EH (cell line): ENCODE data around the gene PIK3R5.
"Not testable (repeated sequence)": the region's sequence is repeated elsewhere in the genome, so short reads cannot be mapped to it uniquely, and the experiment has no call there.

Experiments used
- DNase-seq: peaks from one replicate; pipeline ENCODE4 v3.0.0-alpha.2; 2015; ENCODE audit warnings: low read depth

PIK3R5 gene

DNA sequence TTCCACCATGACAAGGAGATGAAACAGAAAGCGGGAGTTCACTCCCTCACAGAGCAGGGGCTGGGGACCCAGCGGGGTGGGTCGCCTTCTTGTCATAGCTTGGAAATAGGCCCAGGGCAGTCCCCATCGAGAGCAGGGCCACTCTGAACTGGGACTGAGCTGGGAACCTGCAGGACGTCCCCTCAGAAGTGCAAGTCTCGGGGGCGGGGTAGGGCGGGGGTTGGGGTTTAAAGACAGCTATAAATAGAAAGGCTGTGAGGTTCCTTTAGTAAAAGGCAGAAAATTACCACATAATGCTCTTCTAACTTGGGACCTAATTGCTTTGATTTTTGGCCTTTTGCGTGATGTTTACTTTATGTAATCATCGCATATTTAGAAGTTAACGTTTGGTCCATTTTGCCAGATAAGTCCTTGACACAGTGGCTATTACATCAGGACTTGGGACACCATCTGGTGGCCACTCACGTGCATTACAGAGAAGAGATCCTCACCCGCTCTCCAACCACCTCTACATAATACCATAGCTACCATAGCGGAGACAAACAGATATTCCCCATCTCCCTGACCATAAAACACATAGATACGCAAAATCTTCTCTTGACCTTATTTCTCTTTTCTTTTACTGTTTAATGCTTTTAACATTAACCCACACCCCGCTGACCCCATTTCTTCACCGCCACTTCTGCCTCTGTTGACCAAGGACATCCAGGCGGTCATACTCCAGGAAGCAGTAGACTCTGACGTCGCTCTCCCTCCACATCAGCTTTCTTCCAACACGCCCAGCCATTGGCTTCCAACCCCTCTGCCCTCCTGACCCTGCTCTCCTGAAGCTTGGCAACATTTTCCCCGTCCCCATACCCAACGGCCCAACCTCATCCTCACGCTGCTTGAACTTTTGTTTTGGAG, 70.6 kb downstream of the PIK3R5 start:
- DNase-seq: peak; percentile 76

DNA sequence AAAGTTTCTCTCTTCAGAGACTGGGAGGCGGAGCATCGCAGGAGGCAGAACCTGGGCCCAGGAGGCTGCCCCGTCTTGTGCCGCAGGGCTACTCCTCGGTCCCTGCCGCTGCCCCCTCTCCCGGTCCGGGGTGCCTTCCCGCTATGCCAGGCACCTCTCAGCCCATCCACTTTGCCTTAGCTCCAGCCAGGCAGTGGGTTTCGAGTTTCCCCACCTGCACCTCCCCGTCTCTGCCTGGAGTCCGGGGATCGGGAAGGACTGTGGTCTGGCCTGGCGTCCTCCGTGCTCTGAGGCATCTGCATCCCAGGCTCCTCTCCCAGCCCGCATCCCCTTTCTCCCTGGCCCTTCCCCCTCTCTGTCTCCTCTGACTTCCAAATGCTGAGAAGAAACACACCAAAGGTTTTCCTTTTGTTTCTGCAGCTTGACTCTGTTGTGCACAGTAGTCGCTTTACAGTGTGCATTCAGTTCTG, 71.3 kb downstream of the PIK3R5 start:
- DNase-seq: no peak

DNA sequence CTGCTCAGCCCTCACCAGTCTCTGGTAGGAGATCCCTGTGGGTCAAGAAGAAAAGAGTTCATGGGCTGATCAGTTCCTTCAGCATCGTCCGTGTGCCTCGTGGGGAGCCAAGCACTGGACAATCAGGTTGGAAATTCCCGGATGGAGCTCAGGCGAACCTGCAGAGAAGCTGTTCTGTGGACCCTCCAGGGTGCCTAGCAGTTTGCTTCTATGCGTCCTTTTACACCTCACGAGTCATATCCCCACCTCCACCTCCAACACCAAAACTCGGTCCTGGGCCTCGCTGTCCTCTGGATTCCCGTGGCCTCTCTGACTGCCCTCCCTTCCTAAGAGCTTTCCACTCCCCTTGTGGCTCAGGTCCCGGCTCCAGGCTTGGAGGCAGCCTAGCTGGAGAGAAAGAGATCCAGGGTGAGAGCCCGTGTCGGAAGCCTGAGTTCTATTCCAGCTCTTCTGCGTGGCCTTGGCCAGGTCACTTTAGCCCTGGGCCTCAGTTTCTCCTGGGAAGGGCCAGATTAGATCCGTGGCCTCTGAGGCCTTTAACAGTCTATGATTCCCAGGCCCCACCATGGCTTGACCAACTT, 71.8 kb downstream of the PIK3R5 start:
- no peak for DNase-seq

DNA sequence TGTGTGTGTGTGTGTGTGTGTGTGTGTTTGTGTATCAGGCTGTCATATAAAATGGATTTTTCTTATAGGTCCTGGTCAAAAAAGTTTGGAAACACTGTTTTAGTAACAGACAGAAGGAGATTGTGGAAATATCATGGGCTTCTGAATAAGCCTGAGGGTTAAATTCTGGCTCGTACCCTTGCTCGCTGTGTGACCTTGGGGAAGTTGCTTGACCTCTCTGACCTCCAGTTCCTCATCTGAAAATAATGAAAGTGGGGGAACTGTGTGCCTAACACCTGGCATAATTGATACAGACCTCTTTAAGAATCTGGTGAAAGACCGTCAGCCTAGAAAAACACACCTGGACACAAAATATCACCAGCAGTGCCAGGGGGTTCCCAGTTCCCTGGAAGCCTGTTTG, 72.4 kb downstream of the PIK3R5 start:
- DNase-seq: no peak

DNA sequence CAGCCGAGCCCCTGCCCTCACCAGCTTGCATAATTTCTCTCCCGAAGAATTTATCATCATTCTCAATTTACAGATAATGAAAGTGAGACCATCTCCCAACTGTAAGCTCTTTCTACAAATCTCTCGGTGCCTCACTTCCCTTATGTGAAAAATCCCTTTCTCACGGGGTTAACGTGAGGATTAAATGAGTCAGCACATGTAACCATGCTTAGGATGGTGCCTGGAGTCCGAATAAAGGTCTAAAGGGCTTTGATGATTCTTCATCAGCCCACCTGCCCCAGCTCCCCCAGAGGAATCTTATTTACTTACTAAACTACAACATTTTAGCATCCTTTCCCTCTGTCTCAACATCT, 73.2 kb downstream of the PIK3R5 start:
- DNase-seq: peak; percentile 4

DNA sequence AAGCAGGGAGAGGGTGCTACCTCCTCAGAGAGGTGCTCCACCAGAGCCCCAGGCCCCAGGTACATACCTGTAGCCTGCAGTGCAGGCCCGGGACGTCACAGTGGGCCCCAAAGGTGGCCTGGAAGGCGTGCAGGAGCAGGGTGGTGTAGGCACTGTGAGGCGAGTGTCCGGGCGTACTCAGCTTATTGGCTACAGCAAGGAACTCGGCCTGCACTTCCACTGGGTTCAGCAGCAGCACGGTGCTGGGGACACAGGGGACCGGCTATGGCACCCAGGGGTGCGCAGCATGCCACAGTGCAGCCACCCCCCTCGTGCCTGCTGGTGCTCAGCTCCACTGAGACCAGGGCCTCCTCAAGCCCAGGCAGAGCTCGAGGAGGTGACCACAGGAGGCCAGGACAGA, 74.8 kb downstream of the PIK3R5 start:
- DNase-seq: no peak

DNA sequence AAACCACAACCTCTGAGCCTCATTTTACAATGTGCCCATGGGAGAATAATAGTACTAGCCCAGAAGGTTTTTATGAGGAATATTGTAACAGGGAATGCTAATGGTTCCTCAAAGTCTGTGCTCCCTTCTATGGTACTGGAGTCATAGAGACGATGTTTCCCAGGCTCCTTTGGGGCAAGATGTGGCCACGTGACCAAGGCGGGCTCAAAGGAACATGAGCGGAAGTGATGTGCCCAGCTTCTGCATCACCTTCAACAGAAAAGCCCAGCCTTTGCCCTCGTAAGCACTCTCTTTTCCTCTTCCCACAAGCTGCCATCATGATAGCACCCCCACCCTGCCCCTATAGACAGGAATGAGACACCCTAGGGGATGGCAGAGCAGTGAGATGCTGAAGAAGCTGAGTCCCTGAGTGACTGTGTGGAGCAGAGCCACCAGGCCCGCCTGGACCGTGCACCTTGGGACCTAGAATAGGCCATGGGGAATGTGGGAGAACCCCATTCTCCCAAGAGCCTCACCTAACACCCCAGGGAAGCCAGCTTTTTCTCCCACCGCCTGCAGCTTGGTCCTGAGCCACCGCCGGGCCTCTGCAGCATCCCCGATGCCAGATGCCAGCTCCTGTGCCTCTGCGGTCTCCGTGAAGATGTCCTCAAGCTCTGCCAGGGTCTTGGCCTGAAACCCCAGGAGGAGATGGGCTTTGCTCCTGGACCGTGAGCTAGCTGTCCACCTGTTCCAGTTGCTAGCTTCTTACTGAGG, 75.9 kb downstream of the PIK3R5 start:
- no peak for DNase-seq

DNA sequence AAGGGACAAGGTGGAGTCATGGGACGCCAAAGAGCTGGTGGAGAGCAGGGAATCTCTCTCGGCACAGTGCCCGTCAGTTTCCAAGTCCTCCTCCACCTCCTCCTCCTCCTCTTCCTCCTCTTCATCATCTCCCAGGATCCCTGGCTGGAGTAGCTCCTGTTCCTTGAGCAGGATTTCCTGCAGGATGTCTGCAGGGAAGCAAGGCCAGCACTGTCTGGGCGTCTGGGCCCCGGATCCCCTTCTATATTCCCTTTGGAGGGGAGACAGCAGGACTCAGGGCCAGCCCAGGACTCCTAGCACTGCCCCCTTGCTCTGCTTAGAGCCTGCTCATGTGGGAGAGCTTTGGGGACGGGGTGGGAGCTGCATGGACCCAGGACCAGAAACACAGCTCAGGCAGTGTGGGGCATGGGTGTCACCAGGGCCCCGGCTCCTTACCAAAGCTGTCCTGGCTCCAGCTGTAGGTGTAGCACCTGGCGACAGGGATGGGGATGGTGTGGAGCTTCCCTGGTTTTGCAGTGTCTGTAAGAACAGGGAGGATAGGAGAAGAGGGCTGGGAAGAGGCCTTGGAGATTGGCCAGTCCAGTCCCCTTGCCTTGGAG, 76.7 kb downstream of the PIK3R5 start:
- no peak for DNase-seq

DNA sequence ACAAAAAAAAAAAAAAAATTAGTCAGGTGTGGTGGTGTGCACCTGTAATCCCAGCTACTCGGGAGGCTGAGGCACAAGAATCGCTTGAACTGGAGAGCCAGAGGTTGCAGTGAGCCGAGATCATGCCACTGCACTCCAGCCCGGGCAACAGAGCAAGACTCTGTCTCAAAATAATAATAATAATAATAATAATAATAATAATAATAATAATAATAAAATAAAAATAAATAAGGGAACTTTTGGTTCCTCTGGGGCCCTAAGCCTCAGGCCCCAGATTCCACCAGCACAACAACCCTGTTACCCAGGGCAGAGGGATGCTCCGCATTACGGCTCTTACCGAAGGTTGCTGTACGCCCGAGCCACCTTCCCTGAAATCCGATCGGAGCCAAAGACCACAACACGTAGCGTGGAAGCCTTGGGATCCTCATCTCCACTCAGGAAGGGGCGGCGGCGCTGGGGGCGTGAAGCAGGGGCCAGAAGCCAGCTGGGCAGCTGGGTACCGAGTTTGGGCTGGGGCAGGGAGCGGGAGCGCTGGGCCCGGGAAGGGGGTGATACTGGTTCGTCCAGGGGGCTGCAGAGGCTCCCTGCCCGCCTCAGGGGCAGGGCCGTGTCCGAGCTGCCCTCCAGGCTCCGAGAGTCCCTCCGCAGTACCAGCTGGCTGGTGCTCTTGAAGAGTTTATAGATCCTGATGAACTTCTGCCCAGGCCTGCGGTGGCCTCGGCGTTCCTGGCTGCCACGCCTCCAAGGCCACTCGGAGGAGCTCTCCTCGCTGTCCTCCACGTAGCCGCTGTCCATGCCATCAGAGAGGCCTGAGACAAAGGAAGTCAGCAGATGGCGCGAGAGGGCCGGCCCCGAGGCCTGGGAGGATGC, 77.4 kb downstream of the PIK3R5 start:
- DNase-seq: peak; percentile 57

DNA sequence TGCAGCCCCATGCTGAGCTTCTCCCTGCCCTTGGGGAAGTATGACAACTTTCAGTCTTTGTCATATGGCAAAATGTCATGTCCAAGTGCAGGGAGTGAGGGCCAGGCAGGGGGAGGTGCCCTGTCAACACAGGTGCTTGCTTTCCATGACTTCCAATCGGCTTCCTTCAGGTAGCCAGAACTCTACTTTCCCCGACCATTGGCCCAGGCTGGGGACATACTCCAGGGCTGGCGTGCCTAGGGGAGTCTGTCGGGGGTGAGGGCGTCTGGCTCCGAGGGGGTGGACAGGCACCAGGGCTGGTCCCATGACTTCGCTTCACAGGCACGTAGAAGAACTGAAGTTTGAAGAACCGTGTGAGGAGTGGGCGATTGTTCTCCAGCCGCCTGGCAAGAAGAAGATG, 78.2 kb downstream of the PIK3R5 start:
- DNase-seq: no peak

DNA sequence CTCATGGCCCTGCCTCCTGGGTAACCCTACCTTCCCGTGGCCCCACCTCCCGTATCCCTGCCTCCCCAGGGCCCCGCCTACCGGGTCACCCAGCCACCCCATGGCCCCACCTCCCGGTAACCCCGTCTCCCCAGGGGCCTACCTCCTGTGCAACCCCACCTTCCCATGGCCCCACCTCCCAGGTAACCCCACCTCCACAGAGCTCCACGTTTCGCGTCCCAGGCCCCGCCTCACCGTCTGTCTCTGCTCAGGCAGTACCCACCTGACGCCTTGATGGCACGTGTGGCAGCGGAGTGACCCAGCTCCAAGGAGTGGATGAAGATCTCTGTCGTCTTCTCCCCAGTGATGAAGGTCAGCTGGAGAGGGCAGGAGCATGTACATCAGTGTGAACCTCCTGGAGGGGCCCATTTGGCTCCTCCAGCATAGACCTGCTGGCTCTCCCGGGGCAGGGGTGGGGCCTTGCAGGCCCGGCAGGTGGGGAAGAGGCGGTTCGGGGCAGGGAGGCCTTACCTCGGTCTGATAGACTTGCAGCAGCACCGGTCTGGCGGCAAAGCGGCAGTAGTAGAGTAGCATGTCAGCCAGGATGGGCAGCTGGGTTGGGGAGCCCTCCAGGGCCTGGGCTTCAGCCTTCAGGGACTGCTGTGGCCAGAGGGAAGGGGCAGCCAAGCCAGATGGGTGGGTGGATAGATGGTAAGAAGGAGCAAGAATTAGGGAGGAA, 79.4 kb downstream of the PIK3R5 start:
- DNase-seq: no peak

DNA sequence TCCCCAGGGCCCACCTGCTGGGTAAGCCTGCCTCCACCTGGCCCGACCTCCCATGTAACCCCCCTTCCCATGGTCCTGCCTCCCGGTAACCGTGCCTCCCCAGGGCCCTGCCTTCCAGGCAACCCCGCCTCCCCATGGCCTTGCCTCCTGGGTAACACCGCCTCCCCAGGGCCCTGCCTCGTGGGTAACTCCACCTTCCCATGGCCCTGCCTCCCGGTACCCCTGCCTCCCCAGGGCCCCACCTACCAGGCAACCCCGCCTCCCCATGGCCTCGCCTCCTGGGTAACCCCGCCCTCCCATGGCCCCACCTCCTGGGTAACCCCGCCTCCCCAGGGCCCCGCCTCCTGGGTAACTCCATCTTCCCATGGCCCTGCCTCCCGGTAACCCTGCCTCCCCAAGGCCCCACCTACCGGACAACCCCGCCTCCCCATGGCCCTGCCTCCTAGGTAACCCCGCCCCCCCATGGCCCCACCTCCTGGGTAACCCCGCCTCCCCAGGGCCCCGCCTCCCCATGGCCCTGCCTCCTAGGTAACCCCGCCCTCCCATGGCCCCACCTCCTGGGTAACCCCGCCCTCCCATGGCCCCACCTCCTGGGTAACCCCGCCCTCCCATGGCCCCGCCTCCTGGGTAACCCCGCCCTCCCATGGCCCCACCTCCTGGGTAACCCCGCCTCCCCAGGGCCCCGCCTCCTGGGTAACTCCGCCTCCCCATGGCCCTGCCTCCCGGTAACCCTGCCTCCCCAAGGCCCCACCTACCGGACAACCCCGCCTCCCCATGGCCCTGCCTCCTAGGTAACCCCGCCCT, 80.1 kb downstream of the PIK3R5 start:
- DNase-seq: not testable (repeated sequence)

DNA sequence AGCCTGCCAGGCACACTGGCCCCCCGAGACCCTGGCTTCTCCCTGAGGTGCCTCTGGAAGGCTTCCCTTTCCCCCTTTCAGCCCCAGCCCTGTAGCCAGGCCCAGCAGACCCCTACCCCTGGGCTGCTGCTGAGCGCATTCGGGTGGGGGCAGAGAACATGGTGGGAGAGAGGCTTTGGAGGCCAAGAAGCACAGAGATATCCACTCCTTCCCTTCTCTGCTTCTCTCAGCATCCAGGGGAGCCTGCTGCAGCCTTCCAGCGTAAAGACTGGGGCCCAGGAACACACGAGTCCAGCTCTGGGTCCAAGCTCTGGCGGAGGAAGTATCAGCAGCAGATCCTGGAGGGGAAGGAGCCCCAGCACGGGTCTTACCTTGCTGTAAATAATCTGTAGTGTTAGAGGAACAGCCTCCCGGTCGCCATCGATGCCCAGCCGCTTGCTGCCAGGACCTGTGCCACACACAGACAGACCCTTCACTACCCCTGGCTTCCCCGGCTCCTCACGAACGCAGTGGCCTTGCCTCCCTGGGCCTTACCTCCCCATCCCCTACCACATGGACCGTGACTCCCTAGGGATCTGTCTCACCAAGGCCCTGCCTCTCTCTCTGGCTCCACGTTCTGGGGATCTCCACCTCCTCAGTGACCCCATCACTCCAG, 81.0 kb downstream of the PIK3R5 start:
- DNase-seq: no peak

DNA sequence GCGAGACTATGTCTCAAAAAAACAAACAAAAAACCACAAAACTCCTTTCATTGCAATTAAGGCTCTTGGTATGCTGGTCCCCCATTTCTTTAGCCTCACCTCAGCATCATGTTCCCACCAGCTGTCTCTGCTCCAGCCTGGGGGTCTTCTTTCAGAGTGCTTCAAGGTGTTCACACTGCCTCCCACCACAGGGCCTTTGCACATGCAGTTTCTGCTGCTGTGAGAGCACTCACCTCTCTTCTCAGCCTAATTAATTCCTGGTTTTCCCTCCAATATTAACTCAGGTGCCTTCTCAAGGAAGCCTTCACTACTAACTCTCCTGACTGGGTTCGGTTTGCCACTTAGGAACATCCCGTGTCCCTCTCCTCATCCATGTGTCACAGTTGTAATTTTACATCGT, 82.2 kb downstream of the PIK3R5 start:
- DNase-seq: no peak

DNA sequence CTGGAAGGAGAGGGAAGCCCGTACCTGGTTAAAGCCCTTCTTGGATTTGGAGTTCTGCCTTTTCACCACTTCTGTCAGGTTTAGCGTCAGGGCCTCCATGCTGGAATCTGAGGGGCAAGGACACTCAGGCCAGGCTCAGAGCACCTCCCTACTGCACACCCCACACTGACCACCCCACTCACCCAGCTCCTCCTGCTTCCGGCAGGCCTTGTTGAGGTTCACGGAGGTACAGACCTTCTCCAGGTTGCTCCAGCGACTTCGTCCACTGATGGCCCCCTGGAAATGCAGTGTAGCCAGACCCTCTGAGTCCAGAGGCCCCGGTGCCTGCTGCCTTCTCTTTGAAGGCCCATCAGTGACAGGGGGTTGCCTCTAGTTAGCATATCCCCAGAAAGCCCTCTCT, 83.9 kb downstream of the PIK3R5 start:
- no peak for DNase-seq

DNA sequence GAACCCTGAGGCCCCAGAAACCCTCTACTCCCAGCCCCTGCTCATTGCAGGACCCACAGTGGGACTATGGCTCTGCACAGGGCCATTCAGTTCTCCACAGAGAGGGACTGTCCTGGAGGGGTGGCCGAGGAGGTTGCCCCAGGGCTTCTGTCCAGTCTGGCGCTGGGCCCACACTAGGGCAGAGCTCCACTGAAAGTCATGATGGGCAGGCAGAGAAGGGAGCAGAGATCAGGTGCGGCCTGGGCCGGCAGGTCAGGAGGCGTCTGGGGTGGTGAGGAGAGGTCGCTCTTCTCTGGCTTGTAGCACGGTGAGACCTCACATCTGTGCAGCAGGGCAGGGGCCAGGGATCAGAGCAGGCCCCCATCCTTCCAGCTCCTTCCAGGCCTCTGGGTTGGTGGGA, 85.0 kb downstream of the PIK3R5 start:
- no peak for DNase-seq

DNA sequence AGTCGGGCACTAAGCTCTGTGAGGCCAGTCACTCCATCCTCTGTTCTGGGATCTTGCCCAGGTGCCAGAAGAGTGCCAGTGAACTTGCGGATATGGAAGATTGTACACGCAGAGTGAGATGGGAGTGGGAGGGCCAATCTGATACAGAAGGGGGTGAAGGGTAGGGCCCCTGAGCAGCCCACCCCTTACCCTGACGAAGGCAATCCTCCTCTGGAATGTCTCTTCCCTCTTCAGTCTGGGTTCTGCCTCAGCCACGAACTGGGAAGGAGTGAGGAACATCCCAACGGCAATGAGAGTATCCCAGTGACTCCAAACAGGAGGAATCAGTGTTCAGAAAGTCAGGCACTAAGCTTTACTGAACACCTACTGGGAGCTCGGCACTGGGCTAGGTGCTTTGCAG, 86.1 kb downstream of the PIK3R5 start:
- DNase-seq: no peak

DNA sequence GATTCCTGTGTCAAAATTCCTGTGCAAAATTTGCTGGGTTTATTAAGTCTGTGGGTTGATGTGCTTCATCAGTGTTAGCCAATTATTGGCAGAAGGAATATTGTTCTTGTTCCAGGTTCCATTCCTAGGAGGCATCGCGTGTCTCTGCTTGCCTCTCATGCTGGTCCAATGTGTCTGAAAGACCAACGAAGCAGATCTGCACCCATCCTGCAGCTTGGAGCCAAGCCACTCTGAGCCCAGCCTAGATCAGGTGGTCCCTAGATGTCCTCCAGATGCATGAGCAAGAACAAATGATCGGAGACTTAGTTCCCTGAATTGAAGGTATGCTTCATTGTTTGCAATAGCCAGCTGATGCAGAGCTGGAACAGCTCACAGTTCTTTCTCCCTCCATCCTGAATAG, 87.5 kb downstream of the PIK3R5 start:
- no peak for DNase-seq

DNA sequence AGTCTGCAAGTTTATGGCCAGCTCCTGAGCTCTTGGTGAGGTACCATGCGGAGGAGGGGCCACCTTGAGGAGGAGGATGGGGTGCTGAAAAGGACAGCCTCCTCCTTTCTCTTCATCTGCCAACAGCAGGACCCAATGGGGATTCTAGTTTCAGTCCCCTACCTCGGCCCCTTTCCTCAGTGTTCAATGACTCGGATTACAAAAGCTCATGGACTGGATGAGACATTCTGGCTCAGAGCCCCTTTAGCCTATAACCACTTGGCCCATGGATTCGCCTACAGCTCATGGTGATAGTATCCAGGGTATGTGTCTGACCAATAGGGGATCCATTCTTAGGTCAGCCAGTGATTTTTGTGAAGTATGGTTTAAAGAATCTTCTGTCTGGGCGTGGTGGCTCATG, 89.5 kb downstream of the PIK3R5 start:
- DNase-seq: peak; percentile 55

DNA sequence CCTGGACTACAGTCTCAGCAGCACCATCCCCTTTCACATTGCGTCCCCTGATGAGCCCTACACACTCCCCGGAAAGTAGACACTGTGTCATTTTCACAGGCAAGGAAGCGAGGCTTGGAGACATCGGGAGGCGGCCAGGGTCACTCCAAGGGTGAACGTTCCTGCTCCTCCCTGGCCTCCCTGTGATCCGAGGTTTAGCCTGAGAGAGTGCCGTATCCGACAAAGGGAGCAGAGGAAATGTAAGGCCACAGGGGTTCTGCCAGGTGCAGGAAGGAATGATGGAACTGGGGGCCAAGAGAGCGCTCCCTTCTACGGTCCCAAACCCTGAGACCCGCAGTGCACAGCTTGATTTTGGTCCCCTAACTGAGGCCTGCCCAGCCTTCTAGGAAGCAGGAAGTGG, 90.1 kb downstream of the PIK3R5 start:
- DNase-seq: no peak
